ENCODE data around the gene RBM48. TPM values are rescaled to one million over a fixed set of nuclear protein-coding genes. Genes with fewer than 3 reads are reported as not detected.

Gene RBM48
- total RNA-seq, 1 experiment from 2014 or later: 14.6 TPM

DNA sequence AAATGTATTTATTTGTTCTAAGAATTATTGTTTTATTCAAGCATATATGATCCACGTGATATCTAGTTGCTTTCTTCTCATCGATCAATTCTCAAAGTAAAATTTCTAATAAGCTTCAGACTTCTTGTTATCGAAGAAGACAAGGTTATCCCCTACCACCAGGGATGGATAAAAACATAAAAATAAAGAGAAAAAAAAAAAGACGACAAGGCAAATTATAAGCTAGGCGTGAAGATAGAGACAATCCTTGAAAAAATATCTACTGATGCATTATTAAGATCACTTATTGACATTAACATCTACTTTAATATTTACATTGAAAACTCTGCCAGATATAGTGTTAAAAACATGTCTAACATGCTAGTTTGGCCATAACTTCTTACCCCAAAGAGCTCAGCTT is 19.6 kb upstream of the RBM48 start (continued):
- TF ChIP-seq, protein P1, sequence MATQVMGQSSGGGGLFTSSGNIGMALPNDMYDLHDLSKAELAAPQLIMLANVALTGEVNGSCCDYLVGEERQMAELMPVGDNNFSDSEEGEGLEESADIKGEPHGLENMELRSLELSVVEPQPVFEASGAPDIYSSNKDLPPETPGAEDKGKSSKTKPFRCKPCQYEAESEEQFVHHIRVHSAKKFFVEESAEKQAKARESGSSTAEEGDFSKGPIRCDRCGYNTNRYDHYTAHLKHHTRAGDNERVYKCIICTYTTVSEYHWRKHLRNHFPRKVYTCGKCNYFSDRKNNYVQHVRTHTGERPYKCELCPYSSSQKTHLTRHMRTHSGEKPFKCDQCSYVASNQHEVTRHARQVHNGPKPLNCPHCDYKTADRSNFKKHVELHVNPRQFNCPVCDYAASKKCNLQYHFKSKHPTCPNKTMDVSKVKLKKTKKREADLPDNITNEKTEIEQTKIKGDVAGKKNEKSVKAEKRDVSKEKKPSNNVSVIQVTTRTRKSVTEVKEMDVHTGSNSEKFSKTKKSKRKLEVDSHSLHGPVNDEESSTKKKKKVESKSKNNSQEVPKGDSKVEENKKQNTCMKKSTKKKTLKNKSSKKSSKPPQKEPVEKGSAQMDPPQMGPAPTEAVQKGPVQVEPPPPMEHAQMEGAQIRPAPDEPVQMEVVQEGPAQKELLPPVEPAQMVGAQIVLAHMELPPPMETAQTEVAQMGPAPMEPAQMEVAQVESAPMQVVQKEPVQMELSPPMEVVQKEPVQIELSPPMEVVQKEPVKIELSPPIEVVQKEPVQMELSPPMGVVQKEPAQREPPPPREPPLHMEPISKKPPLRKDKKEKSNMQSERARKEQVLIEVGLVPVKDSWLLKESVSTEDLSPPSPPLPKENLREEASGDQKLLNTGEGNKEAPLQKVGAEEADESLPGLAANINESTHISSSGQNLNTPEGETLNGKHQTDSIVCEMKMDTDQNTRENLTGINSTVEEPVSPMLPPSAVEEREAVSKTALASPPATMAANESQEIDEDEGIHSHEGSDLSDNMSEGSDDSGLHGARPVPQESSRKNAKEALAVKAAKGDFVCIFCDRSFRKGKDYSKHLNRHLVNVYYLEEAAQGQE (IDR thresholded peaks at IDR 0.05; ENCODE audit: low read depth): no peak
- no peak for TF ChIP-seq ZNF274 (IDR thresholded peaks at IDR 0.05; ENCODE audit: low read depth, low read length)
- no peak for TF ChIP-seq SRF (IDR thresholded peaks at IDR 0.05; ENCODE audit: low read depth)

- no peak overlapping the region for H2AFZ ChIP-seq (ENCODE audit: low read depth, low read length, poor library complexity, severe bottlenecking)
- H3K4me1 ChIP-seq (ENCODE audit: control insufficient read depth in 1 of 2, insufficient read depth in 2 of 2, low read length in 2 of 2): peaks cover 0 to 3% of the 10 kb centered on the region in 2 experiments; a peak in 1 of 4 replicates
- intact Hi-C loops (cut with micrococcal nuclease): no loop called here
- H3K9ac ChIP-seq (ENCODE audit: low read length): no peak overlapping the region
- no peaks in the 10 kb centered on the region for H3K9me2 ChIP-seq (ENCODE audit: insufficient read depth)
- H3K27me3 ChIP-seq (ENCODE audit: insufficient read depth, low read length): no peaks in the 10 kb centered on the region
- peaks cover 0 to 6% of the 10 kb centered on the region in 2 experiments; a peak in 1 of 4 replicates for H3K36me3 ChIP-seq (ENCODE audit: control insufficient read depth in 1 of 2, insufficient read depth in 2 of 2, low read length in 2 of 2)
- no TSS peak for BruUV-seq (replicated peaks)
- no peaks in the 10 kb centered on the region for H3K79me2 ChIP-seq (ENCODE audit: insufficient read depth, low read length)
- no peak overlapping the region for H3K4me3 ChIP-seq (replicated peaks in 1 of 2; ENCODE audit: low read depth in 1 of 2, low read length in 2 of 2)
- no peak for TF ChIP-seq TCF7L2 (IDR thresholded peaks at IDR 0.05; ENCODE audit: borderline replicate concordance, extremely low read depth, insufficient read depth, insufficient read length)
- no peak for TF ChIP-seq ZFX (IDR thresholded peaks at IDR 0.05)
- no peak for TF ChIP-seq EGR1 (IDR thresholded peaks at IDR 0.05; ENCODE audit: low read depth)
- no peak for TF ChIP-seq RAD21 (IDR thresholded peaks at IDR 0.05; ENCODE audit: low read depth)
- TF ChIP-seq YY1 (IDR thresholded peaks at IDR 0.05; ENCODE audit: extremely low read depth, insufficient replicate concordance, low read depth, low read length): no peak
- no peak for TF ChIP-seq CTCF (IDR thresholded peaks at IDR 0.05 in 2 of 3, conservative IDR thresholded peaks at IDR 0.05 in 1 of 3; ENCODE audit: borderline replicate concordance in 1 of 3, insufficient read depth in 1 of 3, low read depth in 2 of 3, low read length in 2 of 3)
- no peak for TF ChIP-seq CBX3 (IDR thresholded peaks at IDR 0.05; ENCODE audit: low read depth)
- TF ChIP-seq POLR2AphosphoS5 (IDR thresholded peaks at IDR 0.05; ENCODE audit: low read depth, low read length): no peak
- TF ChIP-seq, protein P2, sequence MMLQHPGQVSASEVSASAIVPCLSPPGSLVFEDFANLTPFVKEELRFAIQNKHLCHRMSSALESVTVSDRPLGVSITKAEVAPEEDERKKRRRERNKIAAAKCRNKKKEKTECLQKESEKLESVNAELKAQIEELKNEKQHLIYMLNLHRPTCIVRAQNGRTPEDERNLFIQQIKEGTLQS (IDR thresholded peaks at IDR 0.05): no peak
- no peak for TF ChIP-seq SP1 (IDR thresholded peaks at IDR 0.05; ENCODE audit: low read depth)
- no peak for TF ChIP-seq SIN3A (IDR thresholded peaks at IDR 0.05; ENCODE audit: low read depth)
- no peak for TF ChIP-seq SRF (IDR thresholded peaks at IDR 0.05; ENCODE audit: low read depth)
- no peak for ATAC-seq
- RAD21 ChIA-PET (ENCODE audit: low non-redundant PET in 1 of 2, low total read pairs in 2 of 2, uncharacterized antibody in 2 of 2, unreplicated experiment in 2 of 2): no interaction called here
- H3K9me3 ChIP-seq (ENCODE audit: control insufficient read depth in 1 of 2, insufficient read depth in 1 of 2, low read depth in 1 of 2, low read length in 2 of 2): no peaks in the 10 kb centered on the region
- H3K4me2 ChIP-seq (ENCODE audit: low read length): no peak overlapping the region
- POLR2A ChIA-PET: no interaction called here
- no peak for DNase-seq (ENCODE audit: low read depth, low spot score)
- CTCF ChIA-PET: no interaction called here
- no peak overlapping the region for H3K27ac ChIP-seq (ENCODE audit: low read depth, low read length)
- H4K20me1 ChIP-seq (ENCODE audit: insufficient read depth): no peaks in the 10 kb centered on the region
Measured at GRCh38 chr7:92513167-92513902, 15.3 kb upstream of the RBM48 start.

Measured in HCT116 (cell line).